Adrenal gland (tissue), 5 donors: Measurements from ENCODE around the gene ERCC5.

Source experiments
- POLR2A ChIP-seq, 2 donors: fragments of 450-650 bp; IDR thresholded peaks; one replicate each; pipeline ENCODE4 v1.6.1; 2017; ENCODE audit warnings: antibody characterized with exemption in 2 of 2, mild to moderate bottlenecking in 2 of 2, moderate library complexity in 1 of 2
- TF ChIP-seq, protein P1 (sequence below), 6 experiments: fragments of 450-650 bp in 4 of 6; fragments of 200-600 bp in 2 of 6; sonication (generic) in 1 of 6; IDR thresholded peaks; 1 replicate in 5 of 6; 2 replicates in 1 of 6; pipeline versions ENCODE4 v1.5.1 to v1.8.0; 2016 to 2021; ENCODE audit warnings: antibody characterized with exemption in 6 of 6, mild to moderate bottlenecking in 2 of 6, moderate library complexity in 1 of 6
- donor health status: DM: no; HTN: no; CAD: no.

DNA sequence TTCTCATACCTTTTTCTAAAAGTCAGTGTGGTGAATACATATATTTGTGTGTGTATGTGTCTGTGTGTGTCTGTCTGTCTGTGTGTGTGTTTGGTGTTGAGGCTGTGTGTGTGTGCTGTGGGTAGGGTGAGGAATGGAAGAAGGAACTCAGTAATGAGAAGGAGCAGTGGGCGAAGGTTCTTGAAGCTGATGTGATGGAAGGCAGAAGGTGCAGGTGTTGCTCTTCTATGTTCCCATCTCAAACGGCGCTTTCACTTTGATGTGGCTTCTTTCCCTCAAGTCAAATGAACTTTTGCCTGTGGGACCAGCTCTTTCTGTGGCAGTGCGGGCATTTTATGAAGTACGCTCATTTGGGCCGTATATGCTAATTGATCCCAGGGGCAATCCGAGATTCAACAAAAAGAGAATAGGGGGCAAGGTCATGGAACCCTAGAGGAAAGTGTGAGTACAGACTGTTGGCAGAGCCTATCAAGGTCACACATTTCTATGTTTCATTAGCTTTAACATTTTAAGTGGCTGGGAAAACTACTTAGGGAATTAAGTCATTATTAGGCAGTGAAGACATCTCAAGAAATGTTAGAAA, 31.7 kb upstream of the ERCC5 start:
- TF ChIP-seq, protein P1, sequence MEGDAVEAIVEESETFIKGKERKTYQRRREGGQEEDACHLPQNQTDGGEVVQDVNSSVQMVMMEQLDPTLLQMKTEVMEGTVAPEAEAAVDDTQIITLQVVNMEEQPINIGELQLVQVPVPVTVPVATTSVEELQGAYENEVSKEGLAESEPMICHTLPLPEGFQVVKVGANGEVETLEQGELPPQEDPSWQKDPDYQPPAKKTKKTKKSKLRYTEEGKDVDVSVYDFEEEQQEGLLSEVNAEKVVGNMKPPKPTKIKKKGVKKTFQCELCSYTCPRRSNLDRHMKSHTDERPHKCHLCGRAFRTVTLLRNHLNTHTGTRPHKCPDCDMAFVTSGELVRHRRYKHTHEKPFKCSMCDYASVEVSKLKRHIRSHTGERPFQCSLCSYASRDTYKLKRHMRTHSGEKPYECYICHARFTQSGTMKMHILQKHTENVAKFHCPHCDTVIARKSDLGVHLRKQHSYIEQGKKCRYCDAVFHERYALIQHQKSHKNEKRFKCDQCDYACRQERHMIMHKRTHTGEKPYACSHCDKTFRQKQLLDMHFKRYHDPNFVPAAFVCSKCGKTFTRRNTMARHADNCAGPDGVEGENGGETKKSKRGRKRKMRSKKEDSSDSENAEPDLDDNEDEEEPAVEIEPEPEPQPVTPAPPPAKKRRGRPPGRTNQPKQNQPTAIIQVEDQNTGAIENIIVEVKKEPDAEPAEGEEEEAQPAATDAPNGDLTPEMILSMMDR (IDR thresholded peaks at IDR 0.05): no peak
- TF ChIP-seq POLR2A (IDR thresholded peaks at IDR 0.05): no peak
